ENCODE results near the gene BCKDK. TPM values are rescaled to one million over a fixed set of nuclear protein-coding genes. Genes with fewer than 3 reads are reported as not detected.

BCKDK gene
- polyA plus RNA-seq, 1 of the 3 experiments (the other 2 are of a cell fraction), result 73.2 TPM

DNA sequence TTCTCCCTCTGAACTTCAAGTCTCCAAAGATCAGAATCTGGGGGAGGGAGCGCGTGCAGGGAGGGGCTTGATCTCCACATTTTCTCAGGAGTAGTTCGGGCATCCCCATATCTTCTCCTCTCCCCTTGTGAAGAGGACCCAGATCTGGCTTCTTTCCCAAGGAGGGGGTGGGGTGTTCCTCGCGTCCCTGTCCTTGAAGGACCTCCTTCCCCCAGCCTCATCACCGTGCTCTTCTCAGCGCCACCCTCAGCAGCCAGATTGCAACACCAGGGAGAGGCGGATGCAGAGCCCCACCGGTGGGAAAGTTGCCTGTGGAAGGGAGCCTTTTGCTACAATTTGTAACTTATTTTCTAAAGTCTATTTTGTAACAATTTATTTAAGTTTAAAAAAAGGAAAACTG is 25.1 kb upstream of the BCKDK start:
- Histone ChIP-seq H3K4me3 (ENCODE audit: low read depth in 2 of 2, low read length in 1 of 2) (no peak overlapping the region), H2AFZ (ENCODE audit: low read depth) (no peak overlapping the region), H3K4me2 (no peak overlapping the region), H3F3A (replicated peaks; ENCODE audit: insufficient read depth) (no peaks in the 10 kb centered on the region), H3K79me2 (ENCODE audit: insufficient read depth) (peaks cover 38% of the 10 kb centered on the region; the same call in 1 of the 2 replicates), H4K20me1 (ENCODE audit: insufficient read depth) (peaks cover 12% of the 10 kb centered on the region; the same call in 1 of the 2 replicates), H3K9me2 (no peaks in the 10 kb centered on the region), H3K27me3 (ENCODE audit: insufficient read depth) (no peaks in the 10 kb centered on the region), H3K9me3 (no peaks in the 10 kb centered on the region), H3K4me1 (ENCODE audit: control insufficient read depth in 1 of 2, insufficient read depth in 2 of 2, low read depth in 1 of 2, low read length in 1 of 2) (no peaks in the 10 kb centered on the region; a peak in 1 of 4 replicates), H3K27ac (ENCODE audit: low read depth in 2 of 2, low read length in 1 of 2) (no peak overlapping the region), H3K9ac (no peak overlapping the region), H3K36me3 (replicated peaks in 1 of 2; ENCODE audit: control insufficient read depth in 1 of 2, insufficient read depth in 2 of 2, low read length in 1 of 2) (peaks cover 23 to 59% of the 10 kb centered on the region in 2 experiments)
- POLR2A ChIA-PET, result interaction anchor here (0.6 to 2.0 kb wide), 3 partner anchors 10 to 12 kb away, joined by 3 to 6 read pairs (median 3); partner anchors contain the start of gene VKORC1
- no peak for TF ChIP-seq RFX5 (IDR thresholded peaks at IDR 0.05; ENCODE audit: low read length)
- DNase-seq, result no peak
- 88% methylated on average over 9 of the region's 9 CpGs for WGBS (ENCODE audit: low lambda C conversion rate)
- CTCF ChIA-PET, result no interaction called here

DNA sequence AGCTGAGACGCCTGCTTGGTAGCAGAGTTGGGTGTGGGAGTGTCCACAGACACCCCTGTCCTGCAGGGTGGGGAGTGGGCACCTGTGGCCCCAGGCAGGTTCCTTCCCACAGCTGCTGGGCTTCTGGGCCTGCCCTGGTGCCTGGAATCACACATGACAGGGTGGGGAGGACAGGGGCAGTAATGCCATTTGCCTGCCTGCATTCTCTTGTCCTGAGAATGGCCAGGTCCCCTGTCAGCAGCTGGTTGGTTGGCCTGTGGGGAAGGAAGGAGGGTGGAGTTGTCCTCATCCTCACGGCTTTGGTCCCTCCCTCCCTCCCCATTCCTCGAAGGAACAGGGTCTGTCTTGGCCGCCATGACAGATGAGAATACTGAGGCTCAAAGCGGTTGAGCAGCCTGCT is 24.6 kb upstream of the BCKDK start:
- POLR2A ChIA-PET, result interaction anchor here (0.6 to 2.0 kb wide), 3 partner anchors 9 to 97 kb away, joined by 3 to 6 read pairs (median 3); partner anchors contain the start of gene VKORC1
- no peak overlapping the region for H2AFZ ChIP-seq (ENCODE audit: low read depth)
- no peak for DNase-seq
- no peaks in the 10 kb centered on the region for H3K27me3 ChIP-seq (ENCODE audit: insufficient read depth)
- no peak overlapping the region; a peak in 1 of 4 replicates for H3K27ac ChIP-seq (ENCODE audit: low read depth in 2 of 2, low read length in 1 of 2)
- TF ChIP-seq PBX3 (IDR thresholded peaks at IDR 0.05) (no peak), ZBTB33 (IDR thresholded peaks at IDR 0.05; ENCODE audit: borderline replicate concordance, low read depth) (no peak), GABPA (IDR thresholded peaks at IDR 0.05; ENCODE audit: low read depth) (no peak), MAX (IDR thresholded peaks at IDR 0.05; ENCODE audit: low read depth) (no peak), NFIC (IDR thresholded peaks at IDR 0.05; ENCODE audit: borderline replicate concordance) (no peak), RAD21 (IDR thresholded peaks at IDR 0.05; ENCODE audit: low read length) (no peak), SMC3 (IDR thresholded peaks at IDR 0.05; ENCODE audit: low read depth, low read length) (no peak), EZH2phosphoT487 (IDR thresholded peaks at IDR 0.05; ENCODE audit: borderline replicate concordance, low read depth) (no peak)
- TF ChIP-seq, protein P1, sequence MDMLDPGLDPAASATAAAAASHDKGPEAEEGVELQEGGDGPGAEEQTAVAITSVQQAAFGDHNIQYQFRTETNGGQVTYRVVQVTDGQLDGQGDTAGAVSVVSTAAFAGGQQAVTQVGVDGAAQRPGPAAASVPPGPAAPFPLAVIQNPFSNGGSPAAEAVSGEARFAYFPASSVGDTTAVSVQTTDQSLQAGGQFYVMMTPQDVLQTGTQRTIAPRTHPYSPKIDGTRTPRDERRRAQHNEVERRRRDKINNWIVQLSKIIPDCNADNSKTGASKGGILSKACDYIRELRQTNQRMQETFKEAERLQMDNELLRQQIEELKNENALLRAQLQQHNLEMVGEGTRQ (IDR thresholded peaks at IDR 0.05; ENCODE audit: borderline replicate concordance, low read depth, low read length), result no peak
- H4K20me1 ChIP-seq (ENCODE audit: insufficient read depth), result peaks cover 8% of the 10 kb centered on the region; the same call in 1 of the 2 replicates
- peaks cover 23 to 56% of the 10 kb centered on the region in 2 experiments for H3K36me3 ChIP-seq (replicated peaks in 1 of 2; ENCODE audit: control insufficient read depth in 1 of 2, insufficient read depth in 2 of 2, low read length in 1 of 2)
- H3K4me3 ChIP-seq (ENCODE audit: low read depth in 2 of 2, low read length in 1 of 2), result no peak overlapping the region
- H3K79me2 ChIP-seq (ENCODE audit: insufficient read depth), result peaks cover 34% of the 10 kb centered on the region; the same call in 1 of the 2 replicates
- WGBS (ENCODE audit: low lambda C conversion rate), result 79% methylated on average over 5 of the region's 5 CpGs
- no peaks in the 10 kb centered on the region for H3K9me2 ChIP-seq
- H3K4me1 ChIP-seq (ENCODE audit: control insufficient read depth in 1 of 2, insufficient read depth in 2 of 2, low read depth in 1 of 2, low read length in 1 of 2), result no peaks in the 10 kb centered on the region; a peak in 1 of 4 replicates
- no peaks in the 10 kb centered on the region for H3F3A ChIP-seq (replicated peaks; ENCODE audit: insufficient read depth)
- H3K9me3 ChIP-seq, result no peaks in the 10 kb centered on the region
- no peak overlapping the region for H3K4me2 ChIP-seq
- CTCF ChIA-PET, result no interaction called here
- H3K9ac ChIP-seq, result no peak overlapping the region
